Psoas muscle (tissue), 8 donors: ENCODE data around the gene DLD. TPM values are rescaled to one million over a fixed set of nuclear protein-coding genes. Genes with fewer than 3 reads are reported as not detected.

Experiments
- ATAC-seq, 4 donors: fragments of 200-7000 bp; cut with Tn5 transposase; one replicate each; pipeline ENCODE4 v1.9.1; 2020; ENCODE audit warnings: moderate library complexity in 3 of 4, mild to moderate bottlenecking in 2 of 4
- DNase-seq, 2 donors: peaks; one replicate each; pipeline ENCODE4 v3.0.0-alpha.2; 2020
- H3K27ac ChIP-seq: fragments of 200-600 bp; one replicate; pipeline ENCODE4 v1.8.0; 2022
- H3K27me3 ChIP-seq, 3 donors: fragments of 200-600 bp in 1 of 3; one replicate each; pipeline versions ENCODE4 v1.6.1 to v1.8.0; 2013 to 2022; ENCODE audit warnings: low read length in 2 of 3, mild to moderate bottlenecking in 2 of 3, moderate library complexity in 1 of 3; ENCODE audit not compliant: insufficient read depth in 3 of 3
- H3K36me3 ChIP-seq, 2 donors: fragments of 200-600 bp in 1 of 2; one replicate each; pipeline versions ENCODE4 v1.6.1 to v1.8.0; 2013 to 2022; ENCODE audit warnings: low read depth in 1 of 2, mild to moderate bottlenecking in 1 of 2, moderate library complexity in 1 of 2; ENCODE audit not compliant: insufficient read depth in 1 of 2
- H3K4me1 ChIP-seq: fragments of 200-600 bp; one replicate; pipeline ENCODE4 v1.8.0; 2022
- H3K4me3 ChIP-seq: fragments of 200-600 bp; one replicate; pipeline ENCODE4 v1.8.0; 2022; ENCODE audit warnings: mild to moderate bottlenecking
- H3K9me3 ChIP-seq: fragments of 200-600 bp; one replicate; pipeline ENCODE4 v1.8.0; 2022
- CTCF ChIP-seq: fragments of 200-600 bp; IDR thresholded peaks from one replicate; pipeline ENCODE4 v1.8.0; 2022; ENCODE audit warnings: antibody characterized with exemption
- WGBS, 3 donors: extraction: QIAGEN DNeasy Blood & Tissue Kit; methylation state at CpG; one replicate each; pipeline versions ENCODE4 v1.1.6 to v1.1.7; 2013; 5-methylcytosine and 5-hydroxymethylcytosine counted together
- intact Hi-C, 2 donors: fragments of 100-400 bp; cut with DNase I; formaldehyde crosslinking; loops; one replicate each; pipeline versions ENCODE4 v1.11.0 to v1.14.2; 2022
- polyA plus RNA-seq, 3 donors: library from polyadenylated mRNA; stranded (reverse); fragments of 200-250 nt; gene quantifications; one replicate each; pipeline ENCODE4 v1.2.3, GENCODE V29; 2013
- total RNA-seq, 4 donors: library from RNA; stranded (reverse); fragmentation: NEBNext Ultra II Directional in 2 of 4; extraction: Animal tissue kit (Norgen Biotek cat#: 25700) in 2 of 4; gene quantifications; one replicate each; pipeline versions ENCODE4 v1.2.1 to v1.2.4, GENCODE V29; 2021 to 2023
- donor health status: healthy with polysubstance abuse.
- donor health status: DM: no; HTN: no; CAD: no; lungs with moderate emphysema.
- donor health status: Bipolar disorder and iron deficiency.
- donor health status: healthy.
- donor health status: DM: yes; HTN: yes; CAD: no.
- donor health status: DM: no; HTN: no; CAD: no.
- donor health status: DM: no; HTN: no; CAD: no.
- donor health status: DM: yes; HTN: yes; CAD: no.

The DLD gene
- total and polyA plus RNA-seq, 7 donors = 136 to 284 (median 170) TPM

- Histone ChIP-seq H3K9me3 (no peaks in the 10 kb centered on the region), H3K27ac (no peak overlapping the region), H3K27me3 (no peaks in the 10 kb centered on the region), H3K36me3 (peaks cover 3 to 88% of the 10 kb centered on the region in 2 donors), H3K4me3 (no peak overlapping the region), H3K4me1 (no peaks in the 10 kb centered on the region)
- 64 to 74% (median 67%) methylated on average over 5 of the region's 5 CpGs for WGBS, 3 donors
- DNase-seq (no peak), ATAC-seq (no peak)
- intact Hi-C loops = no loop called here
- TF ChIP-seq CTCF = no peak
These were observed 34.0 kb downstream of the DLD start for GRCh38 chr7:107924841-107925504.

GRCh38 chr7:107926481-107926880 is 35.5 kb downstream of the DLD start:
- no peaks in the 10 kb centered on the region for H3K9me3 ChIP-seq
- H3K36me3 ChIP-seq = peaks cover 0 to 89% of the 10 kb centered on the region in 2 donors
- no peaks in the 10 kb centered on the region for H3K27me3 ChIP-seq
- intact Hi-C loops = no loop called here
- WGBS, 3 donors = 70 to 81% (median 70%) methylated on average over 1 of the region's 1 CpG
- H3K4me1 ChIP-seq = no peaks in the 10 kb centered on the region
- no peak overlapping the region for H3K27ac ChIP-seq
- ATAC-seq = peak in 1 of 4 donors; percentile 49
- no peak for DNase-seq
- no peak overlapping the region for H3K4me3 ChIP-seq
- no peak for TF ChIP-seq CTCF

GRCh38 chr7:107931740-107932515 is 40.9 kb downstream of the DLD start:
- intact Hi-C loops = no loop called here
- H3K4me1 ChIP-seq = peaks cover under 1% of the 10 kb centered on the region
- no peaks in the 10 kb centered on the region for H3K27me3 ChIP-seq
- H3K4me3 ChIP-seq = no peak overlapping the region
- ATAC-seq (peak in 1 of 4 donors; percentile 37), DNase-seq (peak; percentile 33 to 63)
- H3K27ac ChIP-seq = no peak overlapping the region
- peaks cover 3 to 75% of the 10 kb centered on the region in 2 donors for H3K36me3 ChIP-seq
- no peaks in the 10 kb centered on the region for H3K9me3 ChIP-seq
- no peak for TF ChIP-seq CTCF
- 37 to 52% (median 49%) methylated on average over 5 of the region's 5 CpGs for WGBS, 3 donors

- Histone ChIP-seq H3K27me3 (no peaks in the 10 kb centered on the region), H3K36me3 (peaks cover 3 to 66% of the 10 kb centered on the region in 2 donors), H3K4me3 (no peak overlapping the region), H3K27ac (no peak overlapping the region), H3K4me1 (peaks cover 8% of the 10 kb centered on the region), H3K9me3 (no peaks in the 10 kb centered on the region)
- ATAC-seq = no peak
- 55 to 68% (median 60%) methylated on average over 2 of the region's 2 CpGs for WGBS, 3 donors
- no peak for TF ChIP-seq CTCF
- DNase-seq = no peak
- intact Hi-C loops = no loop called here
These were observed 41.8 kb downstream of the DLD start for GRCh38 chr7:107932805-107933204.
